GM12878 (cell line): ENCODE results near the gene PARP2. TPM values are rescaled to one million over a fixed set of nuclear protein-coding genes. Genes with fewer than 3 reads are reported as not detected.

Source experiments
- ATAC-seq: fragments of 200-7000 bp; cut with Tn5 transposase; 3 replicates; pipeline ENCODE4 v1.9.1; 2020; ENCODE audit warnings: mild to moderate bottlenecking, moderate library complexity
- BruUV-seq: library from RNA; stranded (reverse); fragments of 400-500 nt; replicated peaks from 2 replicates; lab custom pipeline; 2021; lab: Mats Ljungman, UMichigan
- CTCF ChIA-PET: fragments of 300-600 bp; sonication (Branson Sonifier 250); formaldehyde crosslinking; extraction: SDS; loops from one replicate; lab custom pipeline; 2021; ENCODE audit warnings: inconsistent platforms; lab: Yijun Ruan, JAX
- POLR2A ChIA-PET: fragments of 350-600 bp; formaldehyde crosslinking; extraction: SDS; loops from one replicate; lab custom pipeline; 2021; ENCODE audit warnings: inconsistent platforms; lab: Charles Lee
- RAD21 ChIA-PET: fragments of 300-600 bp; sonication (Branson Sonifier 250); formaldehyde crosslinking; loops from one replicate; lab custom pipeline; 2023; ENCODE audit warnings: antibody characterized with exemption; ENCODE audit not compliant: unreplicated experiment; lab: Charles Lee
- SMC1A ChIA-PET: fragments of 300-600 bp; sonication (Branson Sonifier 250); formaldehyde crosslinking; loops from one replicate; lab custom pipeline; 2023; ENCODE audit not compliant: unreplicated experiment, uncharacterized antibody; lab: Charles Lee
- DNase-seq: peaks from one replicate; pipeline ENCODE4 v3.0.0-alpha.2; 2011; ENCODE audit warnings: low read depth, low spot score
- FAIRE-seq: peaks from 3 replicates; lab custom pipeline; 2011; peaks lifted over from hg19 to GRCh38; lab: Jason Lieb, UNC
- H2AFZ ChIP-seq: 2 replicates; pipeline ENCODE4 v1.6.0; 2011; ENCODE audit warnings: low read depth, low read length, control low read depth; ENCODE audit not compliant: control insufficient read depth
- H3K27ac ChIP-seq: 2 replicates; pipeline ENCODE4 v1.5.1; 2011; ENCODE audit warnings: control low read depth; ENCODE audit not compliant: control insufficient read depth, insufficient read depth
- H3K27me3 ChIP-seq, 2 experiments: replicated peaks in 1 of 2; 2 replicates each; pipeline versions ENCODE4 v1.6.0 to v1.6.1; 2011; ENCODE audit warnings: low read length in 1 of 2; ENCODE audit not compliant: control insufficient read depth in 2 of 2, insufficient read depth in 2 of 2
- H3K36me3 ChIP-seq, 2 experiments: 2 replicates each; pipeline ENCODE4 v1.5.1; 2011; ENCODE audit warnings: low read length in 1 of 2; ENCODE audit not compliant: control insufficient read depth in 2 of 2, insufficient read depth in 2 of 2
- H3K4me1 ChIP-seq: 2 replicates; pipeline ENCODE4 v1.6.1; 2011; ENCODE audit warnings: mild to moderate bottlenecking, low read length, moderate library complexity, mixed read lengths; ENCODE audit not compliant: control insufficient read depth, insufficient read depth
- H3K4me2 ChIP-seq: 2 replicates; pipeline ENCODE4 v1.6.0; 2011; ENCODE audit warnings: control low read depth; ENCODE audit not compliant: control insufficient read depth, insufficient read depth
- H3K4me3 ChIP-seq: fragments of 200-600 bp; sonication (generic); 2 replicates; pipeline ENCODE4 v1.5.1; 2016
- H3K79me2 ChIP-seq: 2 replicates; pipeline ENCODE4 v1.6.0; 2011; ENCODE audit warnings: low read length; ENCODE audit not compliant: control insufficient read depth, insufficient read depth
- H3K9ac ChIP-seq: 2 replicates; pipeline ENCODE4 v1.8.0; 2011; ENCODE audit warnings: low read length, control low read depth, mixed read lengths; ENCODE audit not compliant: control insufficient read depth, insufficient read depth
- H3K9me3 ChIP-seq: replicated peaks from 3 replicates; pipeline ENCODE4 v1.5.1; 2011; ENCODE audit warnings: mild to moderate bottlenecking, low read length; ENCODE audit not compliant: control insufficient read depth, insufficient read depth
- H4K20me1 ChIP-seq: 2 replicates; pipeline ENCODE4 v1.6.0; 2011; ENCODE audit not compliant: control insufficient read depth, insufficient read depth
- BRCA1 ChIP-seq: IDR thresholded peaks from 2 replicates; pipeline ENCODE4 v1.6.1; 2011; ENCODE audit warnings: low read depth, low read length, improper control_type of control experiment
- CBX3 ChIP-seq: fragments of 200-600 bp; sonication (generic); IDR thresholded peaks from 2 replicates; pipeline ENCODE4 v1.6.1; 2016; ENCODE audit warnings: low read depth, borderline replicate concordance
- ELK1 ChIP-seq: IDR thresholded peaks from 2 replicates; pipeline ENCODE4 v1.6.1; 2012; ENCODE audit warnings: low read depth, low read length, improper control_type of control experiment
- HSF1 ChIP-seq: fragments of 150-350 bp; IDR thresholded peaks from 2 replicates; pipeline ENCODE4 v1.6.1; 2014; ENCODE audit warnings: mild to moderate bottlenecking, low read depth, low read length
- IRF5 ChIP-seq: fragments of 450-650 bp; IDR thresholded peaks from 2 replicates; pipeline ENCODE4 v1.6.1; 2017; ENCODE audit warnings: borderline replicate concordance
- KDM1A ChIP-seq: fragments of 200-600 bp; sonication (generic); IDR thresholded peaks from 2 replicates; pipeline ENCODE4 v1.6.1; 2016; ENCODE audit warnings: borderline replicate concordance
- MEF2A ChIP-seq: IDR thresholded peaks from 2 replicates; pipeline ENCODE4 v1.6.1; 2011; ENCODE audit warnings: low read depth, mild to moderate bottlenecking, low read length, moderate library complexity; ENCODE audit not compliant: insufficient read depth
- MYB ChIP-seq: fragments of 150-350 bp; IDR thresholded peaks from 2 replicates; pipeline ENCODE4 v1.6.1; 2014; ENCODE audit warnings: mild to moderate bottlenecking, low read depth, low read length, borderline replicate concordance
- NFYB ChIP-seq: IDR thresholded peaks from 2 replicates; pipeline ENCODE4 v1.6.1; 2011; ENCODE audit warnings: low read depth, mild to moderate bottlenecking, low read length, improper control_type of control experiment, moderate library complexity; ENCODE audit not compliant: insufficient read depth
- NRF1 ChIP-seq: conservative IDR thresholded peaks from 2 replicates; pipeline ENCODE4 v1.6.1; 2011; ENCODE audit warnings: mild to moderate bottlenecking, low read depth, low read length, improper control_type of control experiment
- SIX5 ChIP-seq: IDR thresholded peaks from 2 replicates; pipeline ENCODE4 v1.6.1; 2011; ENCODE audit warnings: mild to moderate bottlenecking, low read depth, low read length, moderate library complexity; ENCODE audit not compliant: severe bottlenecking
- SPI1 ChIP-seq: IDR thresholded peaks from 2 replicates; pipeline ENCODE4 v1.6.1; 2011; ENCODE audit warnings: low read depth, mild to moderate bottlenecking, low read length, moderate library complexity, borderline replicate concordance; ENCODE audit not compliant: insufficient read depth
- TBL1XR1 ChIP-seq: IDR thresholded peaks from 2 replicates; pipeline ENCODE4 v1.6.1; 2012; ENCODE audit warnings: low read depth, low read length, improper control_type of control experiment
- ZBTB4 ChIP-seq: fragments of 450-650 bp; formaldehyde crosslinking; IDR thresholded peaks from 2 replicates; pipeline ENCODE4 v1.4.0; 2022; ENCODE audit warnings: mild to moderate bottlenecking, moderate library complexity
- ZNF217 ChIP-seq: fragments of 450-650 bp; IDR thresholded peaks from 2 replicates; pipeline ENCODE4 v1.6.1; 2017; ENCODE audit warnings: antibody characterized with exemption, mild to moderate bottlenecking
- ZSCAN29 ChIP-seq: fragments of 450-650 bp; IDR thresholded peaks from 2 replicates; pipeline ENCODE4 v1.6.1; 2017; ENCODE audit warnings: mild to moderate bottlenecking, moderate library complexity
- WGBS: methylation state at CpG from one replicate; pipeline ENCODE4 v1.1.6; 2016; ENCODE audit warnings: low lambda C conversion rate; ENCODE audit not compliant: insufficient replicate concordance, insufficient coverage; ENCODE audit errors: missing lambda C conversion rate; 5-methylcytosine and 5-hydroxymethylcytosine counted together
- in situ Hi-C: fragments of 300-500 bp; cut with MboI; formaldehyde crosslinking; loops from 9 replicates; pipeline ENCODE4 v1.14.3; 2018; ENCODE audit warnings: mixed read lengths
- intact Hi-C: fragments of 100-400 bp; cut with micrococcal nuclease; formaldehyde crosslinking; loops from one replicate; pipeline ENCODE4 v1.14.2; 2022; ENCODE audit not compliant: unreplicated experiment
- polyA plus RNA-seq, 11 experiments: library from polyadenylated mRNA; depleted of rRNA in 4 of 11; unstranded in 6 of 11; stranded (reverse) in 5 of 11; fragments of >200 nt; fragmentation: Nextera tagmentation in 4 of 11; fragmentation: Illumina TruSeq in 1 of 11; extraction: Ambion mirVana in 4 of 11; extraction: Trizol in 1 of 11; gene quantifications; 1 replicate in 1 of 11; 2 replicates in 10 of 11; pipeline versions ENCODE4 v1.2.1 to v1.2.3, GENCODE V29; 2011 to 2016; ENCODE audit warnings: inconsistent platforms in 2 of 11, missing spikeins in 2 of 11, low read depth in 1 of 11
- total RNA-seq, 4 experiments: library from RNA; depleted of rRNA in 3 of 4; stranded (reverse); fragments of >200 nt in 3 of 4; fragmentation: Illumina TruSeq in 1 of 4; extraction: Trizol in 1 of 4; gene quantifications; 2 replicates each; pipeline versions ENCODE4 v1.2.1 to v1.2.3, GENCODE V29; 2013 to 2021

Gene PARP2
- total and polyA plus RNA-seq, 10 of the 15 experiments (the other 5 are each of a cell fraction or from before 2014, with no cell fraction given) = 26.7 to 75.4 (median 42.3) TPM

- BruUV-seq = no TSS peak
- intact Hi-C loops = no loop called here
- Histone ChIP-seq H4K20me1 (no peaks in the 10 kb centered on the region), H3K27me3 (no peaks in the 10 kb centered on the region), H3K4me3 (no peak overlapping the region), H3K4me1 (0 out of 2 replicates have a peak, but pooled peaks cover 3% of the 10 kb centered on the region), H3K9ac (no peak overlapping the region), H3K79me2 (no peaks in the 10 kb centered on the region), H3K27ac (no peak overlapping the region), H3K4me2 (no peak overlapping the region), H3K36me3 (peaks cover 30 to 38% of the 10 kb centered on the region in 2 experiments), H2AFZ (no peak overlapping the region), H3K9me3 (no peaks in the 10 kb centered on the region)
- SMC1A ChIA-PET = no interaction called here
- DNase-seq = no peak
- no peak for ATAC-seq
- CTCF ChIA-PET = interaction anchor here (1.1 to 1.6 kb wide), 2 partner anchors 27 to 62 kb away, joined by 3 read pairs; no protein-coding TSS in a partner anchor
- WGBS = 85% methylated on average over 4 of the region's 4 CpGs
- POLR2A ChIA-PET = no interaction called here
- in situ Hi-C loops = no loop called here
- no peak for FAIRE-seq
- RAD21 ChIA-PET = no interaction called here
- TF ChIP-seq HSF1 (no peak), ZNF217 (no peak), CBX3 (no peak), ZSCAN29 (no peak), NRF1 (no peak), KDM1A (no peak), TBL1XR1 (no peak), NFYB (no peak), MEF2A (no peak), ZBTB4 (CRISPR knock-in tag) (no peak), SPI1 (no peak), ELK1 (no peak), SIX5 (no peak), IRF5 (no peak), MYB (no peak), BRCA1 (no peak)
These were observed 44.7 kb downstream of the PARP2 start for GRCh38 chr14:20388159-20388558.
